Nucleus accumbens (tissue), 56 donors: ENCODE results near the gene ERMP1.
"Not testable (repeated sequence)": the region's sequence is repeated elsewhere in the genome, so short reads cannot be mapped to it uniquely, and the experiment has no call there.

Experiments
- DNase-seq, 56 donors: peaks; one replicate each; lab custom pipeline; 2025; lab: John Stamatoyannopoulos, UW

Gene ERMP1

GRCh38 chr9:5786370-5787127 lies 46.4 kb downstream of the ERMP1 start:
- peak in 24 of 56 donors; percentile 4 to 54 (median 18) for DNase-seq

GRCh38 chr9:5784526-5785315 lies 48.2 kb downstream of the ERMP1 start:
- no peak for DNase-seq

- DNase-seq, result no peak
These were observed 48.9 kb downstream of the ERMP1 start for GRCh38 chr9:5783982-5784381.

GRCh38 chr9:5783420-5783819 lies 49.5 kb downstream of the ERMP1 start:
- DNase-seq, result not testable (repeated sequence)

GRCh38 chr9:5779705-5780218 lies 53.2 kb downstream of the ERMP1 start:
- DNase-seq, result not testable (repeated sequence)

- no peak for DNase-seq
These were observed 54.1 kb downstream of the ERMP1 start for GRCh38 chr9:5778805-5779204.

- DNase-seq, result no peak
These were observed 59.5 kb downstream of the ERMP1 start for GRCh38 chr9:5773324-5773999.

GRCh38 chr9:5767968-5768932 lies 64.7 kb downstream of the ERMP1 start:
- no peak for DNase-seq

- DNase-seq, result no peak
These were observed 68.6 kb downstream of the ERMP1 start for GRCh38 chr9:5764130-5764868.

GRCh38 chr9:5762421-5762820 lies 70.5 kb downstream of the ERMP1 start:
- no peak for DNase-seq

GRCh38 chr9:5760338-5760737 lies 72.6 kb downstream of the ERMP1 start:
- no peak for DNase-seq

- DNase-seq, result no peak
These were observed 76.3 kb downstream of the ERMP1 start for GRCh38 chr9:5756633-5757032.

GRCh38 chr9:5750569-5750968 lies 82.3 kb downstream of the ERMP1 start:
- DNase-seq, result no peak

- no peak for DNase-seq
These were observed 83.6 kb downstream of the ERMP1 start for GRCh38 chr9:5749306-5749705.

GRCh38 chr9:5748438-5748837 lies 84.5 kb downstream of the ERMP1 start:
- DNase-seq, result no peak

- no peak for DNase-seq
These were observed 89.8 kb downstream of the ERMP1 start for GRCh38 chr9:5743109-5743508.

GRCh38 chr9:5736563-5737346 lies 96.2 kb downstream of the ERMP1 start:
- no peak for DNase-seq

GRCh38 chr9:5735072-5735471 lies 97.8 kb downstream of the ERMP1 start:
- DNase-seq, result no peak
